Stomach (tissue), 9 donors: ENCODE measurements around the gene SPSB3. TPM values are rescaled to one million over a fixed set of nuclear protein-coding genes. Genes with fewer than 3 reads are reported as not detected.

Source experiments
- DNase-seq, 2 donors: peaks; one replicate each; pipeline versions ENCODE4 v3.0.0 to v3.0.0-alpha.2; 2013 to 2019
- H3K27ac ChIP-seq, 5 donors: fragments of 200-600 bp in 4 of 5; sonication (generic) in 4 of 5; one replicate each; pipeline ENCODE4 v1.5.1; 2013 to 2019; ENCODE audit warnings: mild to moderate bottlenecking in 1 of 5, moderate library complexity in 1 of 5
- H3K27me3 ChIP-seq, 3 donors: fragments of 200-600 bp; sonication (generic); one replicate each; pipeline ENCODE4 v1.5.1; 2017 to 2019; ENCODE audit warnings: mixed run types in 1 of 3
- H3K36me3 ChIP-seq, 4 donors: fragments of 200-600 bp; sonication (generic); 1 replicate in 3 of 4; 2 replicates in 1 of 4; pipeline ENCODE4 v1.5.1; 2016 to 2019
- H3K4me1 ChIP-seq, 4 donors: fragments of 200-600 bp; sonication (generic); one replicate each; pipeline ENCODE4 v1.5.1; 2016 to 2019
- H3K4me3 ChIP-seq, 4 donors: fragments of 200-600 bp; sonication (generic) in 3 of 4; one replicate each; pipeline ENCODE4 v1.5.1; 2016 to 2019; ENCODE audit warnings: mild to moderate bottlenecking in 1 of 4
- H3K9me3 ChIP-seq, 4 donors: fragments of 200-600 bp; sonication (generic); one replicate each; pipeline ENCODE4 v1.5.1; 2016 to 2019
- CTCF ChIP-seq, 7 experiments: fragments of 450-650 bp in 4 of 7; fragments of 200-600 bp in 3 of 7; sonication (generic) in 3 of 7; IDR thresholded peaks; one replicate each; pipeline ENCODE4 v1.5.1; 2016 to 2019; ENCODE audit warnings: antibody characterized with exemption in 7 of 7, control low read depth in 2 of 7, mild to moderate bottlenecking in 1 of 7
- EP300 ChIP-seq: sonication (generic); formaldehyde crosslinking; IDR thresholded peaks from one replicate; pipeline ENCODE4 v1.6.1; 2017; ENCODE audit warnings: antibody characterized with exemption
- POLR2A ChIP-seq, 4 donors: fragments of 450-650 bp; IDR thresholded peaks; one replicate each; pipeline ENCODE4 v1.6.1; 2016; ENCODE audit warnings: antibody characterized with exemption in 4 of 4, control low read depth in 2 of 4, mild to moderate bottlenecking in 1 of 4, moderate library complexity in 1 of 4
- POLR2AphosphoS5 ChIP-seq, 3 donors: sonication (generic); formaldehyde crosslinking; IDR thresholded peaks; one replicate each; pipeline ENCODE4 v1.6.1; 2016; ENCODE audit warnings: antibody characterized with exemption in 3 of 3
- WGBS, 5 donors: extraction: QIAGEN DNeasy Blood & Tissue Kit in 3 of 5; methylation state at CpG; one replicate each; pipeline versions ENCODE4 v1.1.5 to v1.1.7; 2013 to 2018; 5-methylcytosine and 5-hydroxymethylcytosine counted together
- intact Hi-C: fragments of 100-400 bp; cut with DNase I; formaldehyde crosslinking; loops from one replicate; pipeline ENCODE4 v1.15.1; 2023; ENCODE audit warnings: low total_unique reads
- polyA plus RNA-seq, 3 donors: library from polyadenylated mRNA; stranded (reverse); fragments of 200-250 nt; gene quantifications; one replicate each; pipeline ENCODE4 v1.2.3, GENCODE V29; 2013
- total RNA-seq, 5 donors: library from RNA; depleted of rRNA; stranded (reverse); fragments of >200 nt; gene quantifications; one replicate each; pipeline versions ENCODE4 v1.1.0 to v1.2.3, GENCODE V29; 2014 to 2016
- donor health status: healthy with polysubstance abuse.
- donor health status: Bipolar disorder and iron deficiency.
- donor health status: healthy.

SPSB3 gene
- total and polyA plus RNA-seq, 8 donors, result 22.2 to 186 (median 73.8) TPM

- peaks cover 0 to 12% (median 10%) of the 10 kb centered on the region in 4 donors for H3K4me1 ChIP-seq
- H3K27me3 ChIP-seq, result no peaks in the 10 kb centered on the region
- 12 to 20% (median 17%) methylated on average over 17 of the region's 17 CpGs for WGBS, 5 donors
- no peaks in the 10 kb centered on the region for H3K9me3 ChIP-seq
- TF ChIP-seq POLR2A (IDR thresholded peaks at IDR 0.05), result no peak
- peak in 5 of 7 experiments; percentile 31 to 86 (median 50) for TF ChIP-seq CTCF (IDR thresholded peaks at IDR 0.05)
- peak in 1 of 3 donors; percentile 85 for TF ChIP-seq POLR2AphosphoS5 (IDR thresholded peaks at IDR 0.05)
- no peak overlapping the region for H3K4me3 ChIP-seq
- H3K27ac ChIP-seq, result peak overlapping the region in 1 of 5 donors; percentile 49
- peak; percentile 86 to 89 for DNase-seq
- intact Hi-C loops, result no loop called here
- peaks cover 26 to 80% (median 75%) of the 10 kb centered on the region in 4 donors for H3K36me3 ChIP-seq
Observed at GRCh38 chr16:1812732-1813163, 30.4 kb upstream of the SPSB3 start.

GRCh38 chr16:1810536-1810935 lies 28.2 kb upstream of the SPSB3 start:
- no peak for DNase-seq
- H3K9me3 ChIP-seq, result no peaks in the 10 kb centered on the region
- H3K27me3 ChIP-seq, result no peaks in the 10 kb centered on the region
- TF ChIP-seq CTCF (IDR thresholded peaks at IDR 0.05), result no peak
- no peak for TF ChIP-seq POLR2A (IDR thresholded peaks at IDR 0.05)
- TF ChIP-seq EP300, result no peak
- TF ChIP-seq POLR2AphosphoS5 (IDR thresholded peaks at IDR 0.05), result no peak
- peaks cover 24 to 79% (median 67%) of the 10 kb centered on the region in 4 donors for H3K36me3 ChIP-seq
- no peak overlapping the region for H3K4me3 ChIP-seq
- intact Hi-C loops, result no loop called here
- peaks cover 0 to 12% (median 10%) of the 10 kb centered on the region in 4 donors for H3K4me1 ChIP-seq
- no peak overlapping the region for H3K27ac ChIP-seq
- 92 to 96% (median 94%) methylated on average over 13 to 16 of the region's 16 CpGs for WGBS, 5 donors

DNA sequence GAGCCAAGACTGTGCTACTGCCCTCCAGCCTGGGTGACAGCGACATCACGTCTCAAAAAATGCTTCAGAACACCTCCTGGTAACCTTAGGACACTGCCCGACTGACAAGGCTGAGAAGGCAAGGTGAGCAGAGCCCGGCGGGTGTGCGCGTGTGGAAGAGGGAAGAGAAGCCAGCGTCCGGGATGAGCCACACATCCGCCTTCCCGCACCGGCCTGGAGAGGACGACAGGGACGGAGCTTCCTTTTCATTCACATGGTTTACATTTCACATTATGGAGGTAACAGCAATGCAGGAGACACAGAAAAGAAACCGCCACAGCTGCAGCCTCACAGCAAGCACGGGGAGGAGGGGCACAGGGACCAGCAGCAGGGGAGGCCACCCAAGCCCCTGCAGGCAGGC lies 27.7 kb upstream of the SPSB3 start:
- no peaks in the 10 kb centered on the region for H3K9me3 ChIP-seq
- TF ChIP-seq POLR2A (IDR thresholded peaks at IDR 0.05) (no peak), CTCF (IDR thresholded peaks at IDR 0.05) (no peak), POLR2AphosphoS5 (IDR thresholded peaks at IDR 0.05) (no peak), EP300 (no peak)
- no peak overlapping the region for H3K4me3 ChIP-seq
- no peak for DNase-seq
- 92 to 96% (median 95%) methylated on average over 14 to 16 of the region's 16 CpGs for whole genome bisulfite sequencing, 5 donors
- no peaks in the 10 kb centered on the region for H3K27me3 ChIP-seq
- H3K36me3 ChIP-seq, result peaks cover 24 to 78% (median 64%) of the 10 kb centered on the region in 4 donors
- H3K27ac ChIP-seq, result no peak overlapping the region
- peaks cover 0 to 12% (median 10%) of the 10 kb centered on the region in 4 donors for H3K4me1 ChIP-seq
- intact Hi-C loops, result no loop called here

- no peak for DNase-seq
- no peak overlapping the region for H3K27ac ChIP-seq
- TF ChIP-seq POLR2AphosphoS5 (IDR thresholded peaks at IDR 0.05) (no peak), EP300 (no peak), POLR2A (IDR thresholded peaks at IDR 0.05) (no peak), CTCF (IDR thresholded peaks at IDR 0.05) (no peak)
- 44 to 82% (median 63%) methylated on average over 23 to 28 of the region's 28 CpGs for WGBS, 5 donors
- no peak overlapping the region for H3K4me3 ChIP-seq
- H3K27me3 ChIP-seq, result no peaks in the 10 kb centered on the region
- H3K36me3 ChIP-seq, result peaks cover 24 to 76% (median 60%) of the 10 kb centered on the region in 4 donors
- H3K9me3 ChIP-seq, result no peaks in the 10 kb centered on the region
- intact Hi-C loops, result no loop called here
- H3K4me1 ChIP-seq, result peaks cover 0 to 12% (median 10%) of the 10 kb centered on the region in 4 donors
Observed at GRCh38 chr16:1809281-1809801, 27.0 kb upstream of the SPSB3 start.
